Upper lobe of left lung (tissue), 4 donors: ENCODE results near the gene SETMAR.

ENCODE experiments used
- EP300 ChIP-seq, 4 donors: sonication (generic); formaldehyde crosslinking; IDR thresholded peaks; one replicate each; pipeline ENCODE4 v1.5.1; 2017; ENCODE audit warnings: antibody characterized with exemption in 4 of 4, control low read depth in 2 of 4
- POLR2A ChIP-seq, 4 donors: fragments of 450-650 bp; IDR thresholded peaks; one replicate each; pipeline ENCODE4 v1.5.1; 2016 to 2017; ENCODE audit warnings: antibody characterized with exemption in 4 of 4, mild to moderate bottlenecking in 2 of 4
- TF ChIP-seq, protein P1 (sequence below), 6 experiments: fragments of 450-650 bp in 4 of 6; fragments of 200-600 bp in 2 of 6; sonication (generic) in 2 of 6; IDR thresholded peaks; one replicate each; pipeline ENCODE4 v1.5.1; 2016 to 2019; ENCODE audit warnings: antibody characterized with exemption in 6 of 6

DNA sequence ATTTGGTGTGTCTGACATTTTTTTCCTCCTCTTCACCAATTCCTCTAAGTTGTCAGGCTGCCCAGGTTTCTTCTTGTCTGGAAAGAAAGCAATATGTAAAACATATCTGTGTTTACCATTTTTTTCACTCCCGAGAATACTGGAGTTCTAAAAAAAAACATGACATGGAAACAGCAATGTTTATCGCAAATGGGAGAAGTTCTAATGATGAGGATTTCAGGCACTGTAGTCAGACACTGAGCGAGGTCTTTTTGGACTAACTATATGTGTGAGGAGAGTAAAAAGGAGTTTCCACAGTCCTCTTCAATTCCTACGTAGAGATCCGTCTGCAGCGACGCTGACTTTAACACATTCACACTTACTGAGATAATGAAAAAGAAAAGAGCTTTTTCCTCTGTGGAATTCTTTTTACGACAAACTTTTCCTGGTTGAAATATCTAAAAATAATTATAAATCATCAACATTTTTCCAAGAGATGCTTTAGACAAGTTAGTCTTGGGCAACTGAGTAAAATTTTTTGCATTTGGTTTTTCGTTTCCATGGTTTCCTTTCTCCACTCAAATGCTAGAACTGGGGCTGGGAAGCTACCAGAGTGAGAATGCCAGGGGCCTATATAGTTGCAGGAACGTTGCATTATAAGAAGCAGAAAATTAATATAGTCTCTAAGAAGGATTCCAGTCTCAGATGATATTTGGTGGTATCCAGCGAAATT lies 8.4 kb upstream of the SETMAR start:
- TF ChIP-seq, protein P1, sequence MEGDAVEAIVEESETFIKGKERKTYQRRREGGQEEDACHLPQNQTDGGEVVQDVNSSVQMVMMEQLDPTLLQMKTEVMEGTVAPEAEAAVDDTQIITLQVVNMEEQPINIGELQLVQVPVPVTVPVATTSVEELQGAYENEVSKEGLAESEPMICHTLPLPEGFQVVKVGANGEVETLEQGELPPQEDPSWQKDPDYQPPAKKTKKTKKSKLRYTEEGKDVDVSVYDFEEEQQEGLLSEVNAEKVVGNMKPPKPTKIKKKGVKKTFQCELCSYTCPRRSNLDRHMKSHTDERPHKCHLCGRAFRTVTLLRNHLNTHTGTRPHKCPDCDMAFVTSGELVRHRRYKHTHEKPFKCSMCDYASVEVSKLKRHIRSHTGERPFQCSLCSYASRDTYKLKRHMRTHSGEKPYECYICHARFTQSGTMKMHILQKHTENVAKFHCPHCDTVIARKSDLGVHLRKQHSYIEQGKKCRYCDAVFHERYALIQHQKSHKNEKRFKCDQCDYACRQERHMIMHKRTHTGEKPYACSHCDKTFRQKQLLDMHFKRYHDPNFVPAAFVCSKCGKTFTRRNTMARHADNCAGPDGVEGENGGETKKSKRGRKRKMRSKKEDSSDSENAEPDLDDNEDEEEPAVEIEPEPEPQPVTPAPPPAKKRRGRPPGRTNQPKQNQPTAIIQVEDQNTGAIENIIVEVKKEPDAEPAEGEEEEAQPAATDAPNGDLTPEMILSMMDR (IDR thresholded peaks at IDR 0.05): no peak
- TF ChIP-seq POLR2A (IDR thresholded peaks at IDR 0.05) (no peak), EP300 (IDR thresholded peaks at IDR 0.05) (no peak)
